ENCODE data around the gene RFWD3.

GRCh38 chr16:74667255-74667700 is 601 bp upstream of the RFWD3 start:
- TF ChIP-seq CTCF (IDR thresholded peaks at IDR 0.05) = no peak
- no peak for TF ChIP-seq POLR2A (IDR thresholded peaks at IDR 0.05)

Measured in thyroid gland (tissue), 4 donors.